Caco-2 (cell line): ENCODE measurements around the gene TMEM8B. TPM values are rescaled to one million over a fixed set of nuclear protein-coding genes. Genes with fewer than 3 reads are reported as not detected.

Experiments used
- BruUV-seq: library from RNA; stranded (reverse); fragments of 400-500 nt; replicated peaks from 2 replicates; lab custom pipeline; 2021; lab: Mats Ljungman, UMichigan
- CTCF ChIA-PET: fragments of 300-600 bp; sonication (Branson Sonifier 250); formaldehyde crosslinking; loops from one replicate; lab custom pipeline; 2022; ENCODE audit warnings: antibody characterized with exemption; lab: Charles Lee
- POLR2A ChIA-PET: fragments of 300-600 bp; sonication (Branson Sonifier 250); formaldehyde crosslinking; loops from one replicate; lab custom pipeline; 2022; ENCODE audit warnings: antibody characterized with exemption; lab: Charles Lee
- DNase-seq, 2 experiments: peaks; one replicate each; pipeline versions ENCODE4 v3.0.0 to v3.0.0-alpha.2; 2020 to 2022
- H3K27me3 ChIP-seq: replicated peaks from 2 replicates; pipeline ENCODE4 v1.6.0; 2011; ENCODE audit warnings: low read length; ENCODE audit not compliant: control insufficient read depth, insufficient read depth
- H3K36me3 ChIP-seq: 2 replicates; pipeline ENCODE4 v1.5.1; 2011; ENCODE audit warnings: low read length; ENCODE audit not compliant: control insufficient read depth, insufficient read depth
- H3K4me1 ChIP-seq: fragments of 250-450 bp; sonication (Bioruptor Pico); 2 replicates; pipeline ENCODE4 v1.5.1; 2020; ENCODE audit warnings: mild to moderate bottlenecking
- H3K4me3 ChIP-seq: 2 replicates; pipeline ENCODE4 v1.5.1; 2011; ENCODE audit warnings: low read depth, mild to moderate bottlenecking, control low read depth, low read length
- H3K9me3 ChIP-seq: fragments of 250-450 bp; sonication (Bioruptor Pico); 2 replicates; pipeline ENCODE4 v1.5.1; 2020; ENCODE audit warnings: mild to moderate bottlenecking, moderate library complexity
- H3K27ac Mint-ChIP-seq: one replicate; pipeline ENCODE4 v1.8.0; 2022; ENCODE audit warnings: mixed read lengths; ENCODE audit not compliant: unreplicated experiment
- H3K27me3 Mint-ChIP-seq: one replicate; pipeline ENCODE4 v1.8.0; 2022; ENCODE audit warnings: mixed read lengths; ENCODE audit not compliant: insufficient read depth, unreplicated experiment
- H3K36me3 Mint-ChIP-seq: one replicate; pipeline ENCODE4 v1.8.0; 2022; ENCODE audit warnings: mild to moderate bottlenecking, mixed read lengths; ENCODE audit not compliant: insufficient read depth, unreplicated experiment
- H3K4me1 Mint-ChIP-seq: one replicate; pipeline ENCODE4 v1.8.0; 2022; ENCODE audit warnings: low read depth, mixed read lengths; ENCODE audit not compliant: unreplicated experiment
- H3K4me3 Mint-ChIP-seq: one replicate; pipeline ENCODE4 v1.8.0; 2022; ENCODE audit warnings: mild to moderate bottlenecking, moderate library complexity, mixed read lengths; ENCODE audit not compliant: unreplicated experiment
- H3K9me3 Mint-ChIP-seq: one replicate; pipeline ENCODE4 v1.8.0; 2022; ENCODE audit warnings: mixed read lengths; ENCODE audit not compliant: unreplicated experiment
- intact Hi-C: fragments of 100-400 bp; cut with micrococcal nuclease; formaldehyde crosslinking; loops from one replicate; pipeline ENCODE4 v1.10.0; 2022; ENCODE audit not compliant: unreplicated experiment
- total RNA-seq: library from RNA; stranded (reverse); gene quantifications from 2 replicates; pipeline ENCODE4 v1.2.3, GENCODE V29; 2022
- TF ChIP-seq, protein P1 (sequence below), 2 experiments: fragments of 200-600 bp in 1 of 2; IDR thresholded peaks; 1 replicate in 1 of 2; 2 replicates in 1 of 2; pipeline versions ENCODE4 v1.5.1 to v1.8.0; 2011 to 2022; ENCODE audit warnings: antibody characterized with exemption in 1 of 2, control low read depth in 1 of 2, inconsistent platforms in 1 of 2, low read depth in 1 of 2, low read length in 1 of 2, mild to moderate bottlenecking in 1 of 2, moderate library complexity in 1 of 2; ENCODE audit not compliant: insufficient read depth in 1 of 2, severe bottlenecking in 1 of 2, unreplicated experiment in 1 of 2

Gene TMEM8B
- total RNA-seq, 1 experiment from 2014 or later = 4.9 TPM

DNA sequence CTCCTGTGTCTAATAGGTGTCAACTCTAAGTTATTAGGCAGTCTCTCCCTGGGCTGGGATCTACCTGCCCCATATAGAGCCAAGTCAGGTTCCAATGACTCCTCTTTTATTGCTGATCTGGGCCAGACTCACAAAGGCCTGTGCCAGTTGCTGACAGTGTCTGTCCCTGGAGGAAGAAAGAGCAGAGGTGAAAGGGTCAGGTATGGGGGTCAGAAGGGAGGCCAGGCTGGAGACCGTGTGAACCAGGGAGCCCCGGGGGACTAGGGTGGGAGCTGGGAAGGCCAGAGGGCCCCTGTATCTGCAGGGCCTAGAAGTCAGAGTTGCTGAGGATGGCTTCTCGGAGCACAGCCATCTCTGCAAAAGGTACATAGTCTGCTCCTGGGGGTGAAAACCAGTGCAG is 10.7 kb upstream of the TMEM8B start:
- no peaks in the 10 kb centered on the region for H3K9me3 Mint-ChIP-seq
- H3K27me3 Mint-ChIP-seq = no peaks in the 10 kb centered on the region
- POLR2A ChIA-PET = no interaction called here
- CTCF ChIA-PET = no interaction called here
- Histone ChIP-seq H3K36me3 (no peaks in the 10 kb centered on the region), H3K4me1 (peaks cover 9% of the 10 kb centered on the region), H3K27me3 (no peaks in the 10 kb centered on the region), H3K4me3 (no peak overlapping the region), H3K9me3 (no peaks in the 10 kb centered on the region)
- no peak overlapping the region for H3K4me3 Mint-ChIP-seq
- DNase-seq = no peak
- H3K36me3 Mint-ChIP-seq = peaks cover 16% of the 10 kb centered on the region
- no TSS peak for BruUV-seq
- TF ChIP-seq, protein P1, sequence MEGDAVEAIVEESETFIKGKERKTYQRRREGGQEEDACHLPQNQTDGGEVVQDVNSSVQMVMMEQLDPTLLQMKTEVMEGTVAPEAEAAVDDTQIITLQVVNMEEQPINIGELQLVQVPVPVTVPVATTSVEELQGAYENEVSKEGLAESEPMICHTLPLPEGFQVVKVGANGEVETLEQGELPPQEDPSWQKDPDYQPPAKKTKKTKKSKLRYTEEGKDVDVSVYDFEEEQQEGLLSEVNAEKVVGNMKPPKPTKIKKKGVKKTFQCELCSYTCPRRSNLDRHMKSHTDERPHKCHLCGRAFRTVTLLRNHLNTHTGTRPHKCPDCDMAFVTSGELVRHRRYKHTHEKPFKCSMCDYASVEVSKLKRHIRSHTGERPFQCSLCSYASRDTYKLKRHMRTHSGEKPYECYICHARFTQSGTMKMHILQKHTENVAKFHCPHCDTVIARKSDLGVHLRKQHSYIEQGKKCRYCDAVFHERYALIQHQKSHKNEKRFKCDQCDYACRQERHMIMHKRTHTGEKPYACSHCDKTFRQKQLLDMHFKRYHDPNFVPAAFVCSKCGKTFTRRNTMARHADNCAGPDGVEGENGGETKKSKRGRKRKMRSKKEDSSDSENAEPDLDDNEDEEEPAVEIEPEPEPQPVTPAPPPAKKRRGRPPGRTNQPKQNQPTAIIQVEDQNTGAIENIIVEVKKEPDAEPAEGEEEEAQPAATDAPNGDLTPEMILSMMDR (IDR thresholded peaks at IDR 0.05; ENCODE audit: insufficient read depth in 1 of 2, low read depth in 1 of 2, low read length in 1 of 2, severe bottlenecking in 1 of 2, unreplicated experiment in 1 of 2) = no peak
- peaks cover 9% of the 10 kb centered on the region for H3K4me1 Mint-ChIP-seq
- intact Hi-C loops = loop anchor here (5.0 kb wide), 1 partner anchor 71 kb away; the partner anchor contains the start of genes GBA2 and RGP1
- no peak overlapping the region for H3K27ac Mint-ChIP-seq

DNA sequence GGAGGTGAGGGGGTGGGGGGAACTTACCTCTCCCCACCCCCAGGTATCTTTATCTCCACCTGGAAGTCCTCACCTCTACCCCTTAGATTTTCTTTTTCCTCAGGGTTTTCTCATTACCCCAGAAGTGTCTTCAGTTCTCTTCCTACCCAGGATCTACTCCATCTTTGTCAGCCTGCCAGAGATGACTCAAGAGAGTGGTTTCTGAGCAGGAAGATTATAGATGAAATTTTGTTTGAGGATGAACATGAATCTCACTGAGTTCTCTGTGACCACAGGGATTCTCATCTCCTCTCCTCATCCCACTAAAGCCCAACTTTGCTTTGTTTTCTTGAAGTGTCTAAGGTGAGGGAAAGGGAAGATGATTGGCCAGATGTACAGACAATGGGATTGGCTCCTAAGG is 9.0 kb upstream of the TMEM8B start:
- TF ChIP-seq, protein P1 (IDR thresholded peaks at IDR 0.05; ENCODE audit: insufficient read depth in 1 of 2, low read depth in 1 of 2, low read length in 1 of 2, severe bottlenecking in 1 of 2, unreplicated experiment in 1 of 2) = no peak
- intact Hi-C loops = no loop called here
- H3K4me1 ChIP-seq = no peaks in the 10 kb centered on the region
- POLR2A ChIA-PET = no interaction called here
- H3K27me3 ChIP-seq = no peaks in the 10 kb centered on the region
- Mint-ChIP-seq H3K4me1 (no peaks in the 10 kb centered on the region), H3K27me3 (no peaks in the 10 kb centered on the region), H3K36me3 (peaks cover 6% of the 10 kb centered on the region), H3K27ac (no peak overlapping the region), H3K4me3 (no peak overlapping the region), H3K9me3 (no peaks in the 10 kb centered on the region)
- no peaks in the 10 kb centered on the region for H3K36me3 ChIP-seq
- no peak for DNase-seq
- H3K9me3 ChIP-seq = no peaks in the 10 kb centered on the region
- no TSS peak for BruUV-seq
- CTCF ChIA-PET = interaction anchor here (0.9 kb wide), 1 partner anchor 30 kb away, joined by 3 read pairs; no protein-coding TSS in a partner anchor
- no peak overlapping the region for H3K4me3 ChIP-seq

DNA sequence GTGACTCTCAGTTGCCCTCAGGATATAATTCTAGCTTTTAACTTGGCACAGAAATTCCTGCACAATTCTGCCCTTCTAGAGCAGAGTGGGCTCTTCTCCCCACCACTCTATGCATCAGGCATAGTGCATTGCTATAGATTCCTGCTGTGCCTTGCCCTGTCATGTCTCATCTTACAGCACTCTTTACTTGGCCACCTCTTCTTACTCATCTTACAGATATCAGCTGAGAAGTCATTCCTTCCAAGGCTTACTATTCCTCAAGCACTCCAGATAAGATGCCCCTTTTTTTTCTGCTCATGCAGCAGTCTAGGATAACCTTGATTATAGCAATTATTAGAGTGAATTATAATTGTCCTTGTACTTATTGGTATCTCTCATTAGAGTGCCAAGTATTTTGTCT is 6.1 kb upstream of the TMEM8B start:
- no TSS peak for BruUV-seq
- Mint-ChIP-seq H3K27ac (no peak overlapping the region), H3K27me3 (no peaks in the 10 kb centered on the region), H3K9me3 (no peaks in the 10 kb centered on the region), H3K36me3 (no peaks in the 10 kb centered on the region), H3K4me3 (no peak overlapping the region), H3K4me1 (no peaks in the 10 kb centered on the region)
- Histone ChIP-seq H3K36me3 (no peaks in the 10 kb centered on the region), H3K4me1 (no peaks in the 10 kb centered on the region), H3K9me3 (no peaks in the 10 kb centered on the region), H3K4me3 (no peak overlapping the region), H3K27me3 (no peaks in the 10 kb centered on the region)
- POLR2A ChIA-PET = no interaction called here
- intact Hi-C loops = no loop called here
- TF ChIP-seq, protein P1 (IDR thresholded peaks at IDR 0.05; ENCODE audit: insufficient read depth in 1 of 2, low read depth in 1 of 2, low read length in 1 of 2, severe bottlenecking in 1 of 2, unreplicated experiment in 1 of 2) = no peak
- CTCF ChIA-PET = interaction anchor here (0.7 to 1.0 kb wide), 2 partner anchors 9 to 32 kb away, joined by 3 to 4 read pairs; partner anchors contain the start of gene HINT2
- DNase-seq = no peak
